ENCODE data around the gene A1BG.
"Not testable (repeated sequence)": the region's sequence is repeated elsewhere in the genome, so short reads cannot be mapped to it uniquely, and the experiment has no call there.

Gene A1BG

GRCh38 chr19:58334691-58335249, 18.5 kb downstream of the A1BG start:
- no peak for DNase-seq (ENCODE audit: low spot score)

- no peak for DNase-seq (ENCODE audit: low spot score)
Observed at GRCh38 chr19:58332697-58333096, 20.6 kb downstream of the A1BG start.

GRCh38 chr19:58330458-58330857, 22.8 kb downstream of the A1BG start:
- DNase-seq (ENCODE audit: low spot score), result no peak

- peak; percentile 16 for DNase-seq (ENCODE audit: low spot score)
Observed at GRCh38 chr19:58328999-58329398, 24.3 kb downstream of the A1BG start.

- DNase-seq (ENCODE audit: low spot score), result peak; percentile 89
Observed at GRCh38 chr19:58326914-58327726, 26.2 kb downstream of the A1BG start, which contains the start of gene ZSCAN22. ZSCAN22 (plus strand) TSS chr19:58326994; CDS start chr19:58334803, 7,809 bp downstream.

- DNase-seq (ENCODE audit: low spot score), result no peak
Observed at GRCh38 chr19:58326501-58326913, 26.8 kb downstream of the A1BG start.

- no peak for DNase-seq (ENCODE audit: low spot score)
Observed at GRCh38 chr19:58325311-58326022, 27.8 kb downstream of the A1BG start.

- DNase-seq (ENCODE audit: low spot score), result no peak
Observed at GRCh38 chr19:58319241-58319640, 34.1 kb downstream of the A1BG start.

- no peak for DNase-seq (ENCODE audit: low spot score)
Observed at GRCh38 chr19:58318297-58318696, 35.0 kb downstream of the A1BG start.

- DNase-seq (ENCODE audit: low spot score), result no peak
Observed at GRCh38 chr19:58317476-58318072, 35.7 kb downstream of the A1BG start.

GRCh38 chr19:58315580-58315979, 37.7 kb downstream of the A1BG start:
- no peak for DNase-seq (ENCODE audit: low spot score)

- no peak for DNase-seq (ENCODE audit: low spot score)
Observed at GRCh38 chr19:58311345-58311865, 41.9 kb downstream of the A1BG start.

- DNase-seq (ENCODE audit: low spot score), result not testable (repeated sequence)
Observed at GRCh38 chr19:58310685-58311084, 42.6 kb downstream of the A1BG start.

- no peak for DNase-seq (ENCODE audit: low spot score)
Observed at GRCh38 chr19:58307736-58308135, 45.6 kb downstream of the A1BG start.

GRCh38 chr19:58305932-58306323, 47.4 kb downstream of the A1BG start:
- DNase-seq (ENCODE audit: low spot score), result no peak

- peak; percentile 95 for DNase-seq (ENCODE audit: low spot score)
Observed at GRCh38 chr19:58305065-58305931, 48.0 kb downstream of the A1BG start, which contains the start of gene ERVK3-1. ERVK3-1 (plus strand) TSS chr19:58305377; CDS start chr19:58312169, 6,792 bp downstream.

GRCh38 chr19:58304748-58305064, 48.6 kb downstream of the A1BG start:
- DNase-seq (ENCODE audit: low spot score), result no peak

- no peak for DNase-seq (ENCODE audit: low spot score)
Observed at GRCh38 chr19:58304255-58304654, 49.0 kb downstream of the A1BG start.

GRCh38 chr19:58300620-58301019, 52.7 kb downstream of the A1BG start:
- DNase-seq (ENCODE audit: low spot score), result no peak

GRCh38 chr19:58296104-58296503, 57.2 kb downstream of the A1BG start:
- DNase-seq (ENCODE audit: low spot score), result no peak

All from CD4-positive, alpha-beta T cell treated with Interleukin-15 for 4 hours (primary cell).